Mucosa of rectum (tissue), 2 donors: ENCODE measurements around the gene ETS1.

Experiments
- H3K27ac ChIP-seq, 2 donors: one replicate each; pipeline ENCODE4 v1.7.0; 2013; ENCODE audit warnings: inconsistent platforms in 2 of 2, low read depth in 2 of 2, low read length in 2 of 2
- H3K27me3 ChIP-seq, 2 donors: one replicate each; pipeline ENCODE4 v1.7.0; 2013; ENCODE audit warnings: low read length in 2 of 2; ENCODE audit not compliant: control insufficient read depth in 2 of 2, insufficient read depth in 2 of 2
- H3K36me3 ChIP-seq, 2 donors: one replicate each; pipeline ENCODE4 v1.7.0; 2013; ENCODE audit warnings: low read length in 2 of 2; ENCODE audit not compliant: control insufficient read depth in 2 of 2, insufficient read depth in 2 of 2
- H3K4me1 ChIP-seq, 2 donors: one replicate each; pipeline ENCODE4 v1.7.0; 2013; ENCODE audit warnings: low read length in 2 of 2, mild to moderate bottlenecking in 1 of 2; ENCODE audit not compliant: control insufficient read depth in 2 of 2, insufficient read depth in 2 of 2
- H3K4me3 ChIP-seq, 2 donors: one replicate each; pipeline ENCODE4 v1.7.0; 2013; ENCODE audit warnings: low read length in 2 of 2
- H3K9ac ChIP-seq, 2 donors: one replicate each; pipeline ENCODE4 v1.7.0; 2013; ENCODE audit warnings: low read length in 2 of 2, low read depth in 1 of 2, mild to moderate bottlenecking in 1 of 2
- H3K9me3 ChIP-seq, 2 donors: one replicate each; pipeline ENCODE4 v1.7.0; 2013; ENCODE audit warnings: low read length in 2 of 2; ENCODE audit not compliant: control insufficient read depth in 2 of 2
- donor health status: healthy.
- donor health status: Normal muscosa, but diverticular disease.

The ETS1 gene

GRCh38 chr11:128416976-128417375 is 170.4 kb downstream of the ETS1 start:
- Histone ChIP-seq H3K27me3 (no peaks in the 10 kb centered on the region), H3K27ac (peak overlapping the region in 1 of 2 donors; percentile 20), H3K4me1 (peaks cover 2 to 18% of the 10 kb centered on the region in 2 donors), H3K9me3 (no peaks in the 10 kb centered on the region), H3K9ac (no peak overlapping the region), H3K4me3 (no peak overlapping the region), H3K36me3 (no peaks in the 10 kb centered on the region)

GRCh38 chr11:128415539-128415938 is 171.8 kb downstream of the ETS1 start:
- Histone ChIP-seq H3K36me3 (no peaks in the 10 kb centered on the region), H3K4me1 (peaks cover 2 to 29% of the 10 kb centered on the region in 2 donors), H3K27me3 (no peaks in the 10 kb centered on the region), H3K9ac (no peak overlapping the region), H3K9me3 (no peaks in the 10 kb centered on the region), H3K4me3 (no peak overlapping the region), H3K27ac (no peak overlapping the region)

- Histone ChIP-seq H3K9ac (no peak overlapping the region), H3K36me3 (no peaks in the 10 kb centered on the region), H3K4me3 (peak overlapping the region in 1 of 2 donors; percentile 14), H3K27me3 (no peaks in the 10 kb centered on the region), H3K27ac (no peak overlapping the region), H3K4me1 (peaks cover 0 to 23% of the 10 kb centered on the region in 2 donors), H3K9me3 (no peaks in the 10 kb centered on the region)
Measured at GRCh38 chr11:128412847-128413791, 174.2 kb downstream of the ETS1 start.

GRCh38 chr11:128411812-128412211 is 175.5 kb downstream of the ETS1 start:
- no peaks in the 10 kb centered on the region for H3K27me3 ChIP-seq
- peaks cover 0 to 23% of the 10 kb centered on the region in 2 donors for H3K4me1 ChIP-seq
- peak overlapping the region in 1 of 2 donors; percentile 34 for H3K4me3 ChIP-seq
- H3K36me3 ChIP-seq: no peaks in the 10 kb centered on the region
- no peaks in the 10 kb centered on the region for H3K9me3 ChIP-seq
- peak overlapping the region; percentile 24 to 39 for H3K27ac ChIP-seq
- peak overlapping the region in 1 of 2 donors; percentile 22 for H3K9ac ChIP-seq

- Histone ChIP-seq H3K4me1 (peaks cover 5 to 23% of the 10 kb centered on the region in 2 donors), H3K4me3 (no peak overlapping the region), H3K9me3 (no peaks in the 10 kb centered on the region), H3K27ac (no peak overlapping the region), H3K27me3 (no peaks in the 10 kb centered on the region), H3K36me3 (no peaks in the 10 kb centered on the region), H3K9ac (no peak overlapping the region)
Measured at GRCh38 chr11:128411150-128411549, 176.2 kb downstream of the ETS1 start.

- no peaks in the 10 kb centered on the region for H3K27me3 ChIP-seq
- H3K36me3 ChIP-seq: no peaks in the 10 kb centered on the region
- no peaks in the 10 kb centered on the region for H3K9me3 ChIP-seq
- no peak overlapping the region for H3K9ac ChIP-seq
- peaks cover 5 to 23% of the 10 kb centered on the region in 2 donors for H3K4me1 ChIP-seq
- no peak overlapping the region for H3K4me3 ChIP-seq
- H3K27ac ChIP-seq: no peak overlapping the region
Measured at GRCh38 chr11:128409476-128409875, 177.9 kb downstream of the ETS1 start.
